Type B pancreatic cell (in vitro differentiated cells): ENCODE measurements around the gene E2F8. TPM values are rescaled to one million over a fixed set of nuclear protein-coding genes. Genes with fewer than 3 reads are reported as not detected.
"Not testable (repeated sequence)": the region's sequence is repeated elsewhere in the genome, so short reads cannot be mapped to it uniquely, and the experiment has no call there.

Experiments used
- DNase-seq: peaks from one replicate; pipeline ENCODE4 v3.0.0; 2021; ENCODE audit warnings: mixed read lengths; ENCODE audit not compliant: unreplicated experiment; ENCODE audit errors: extremely low spot score
- H3K27ac Mint-ChIP-seq: 2 replicates; pipeline ENCODE4 v1.8.0; 2021; ENCODE audit warnings: mild to moderate bottlenecking, mixed read lengths
- H3K27me3 Mint-ChIP-seq: 2 replicates; pipeline ENCODE4 v1.8.0; 2021; ENCODE audit warnings: mixed read lengths
- H3K36me3 Mint-ChIP-seq: 2 replicates; pipeline ENCODE4 v1.8.0; 2021; ENCODE audit warnings: mixed read lengths
- H3K4me1 Mint-ChIP-seq: one replicate; pipeline ENCODE4 v1.8.0; 2021; ENCODE audit warnings: mixed read lengths; ENCODE audit not compliant: unreplicated experiment
- H3K4me3 Mint-ChIP-seq: 2 replicates; pipeline ENCODE4 v1.8.0; 2021; ENCODE audit warnings: mild to moderate bottlenecking, mixed read lengths
- H3K9me3 Mint-ChIP-seq: 2 replicates; pipeline ENCODE4 v1.8.0; 2021; ENCODE audit warnings: mixed read lengths
- total RNA-seq: library from RNA; stranded (reverse); gene quantifications from 2 replicates; pipeline ENCODE4 v1.2.1, GENCODE V29; 2021; ENCODE audit warnings: low replicate concordance
- TF ChIP-seq, protein P1 (sequence below): fragments of 200-600 bp; sonication (generic); conservative IDR thresholded peaks from 2 replicates; pipeline ENCODE4 v1.5.0; 2021; ENCODE audit warnings: antibody characterized with exemption, mild to moderate bottlenecking

The E2F8 gene
- total RNA-seq, 1 donor from 2014 or later, result 12.2 TPM

DNA sequence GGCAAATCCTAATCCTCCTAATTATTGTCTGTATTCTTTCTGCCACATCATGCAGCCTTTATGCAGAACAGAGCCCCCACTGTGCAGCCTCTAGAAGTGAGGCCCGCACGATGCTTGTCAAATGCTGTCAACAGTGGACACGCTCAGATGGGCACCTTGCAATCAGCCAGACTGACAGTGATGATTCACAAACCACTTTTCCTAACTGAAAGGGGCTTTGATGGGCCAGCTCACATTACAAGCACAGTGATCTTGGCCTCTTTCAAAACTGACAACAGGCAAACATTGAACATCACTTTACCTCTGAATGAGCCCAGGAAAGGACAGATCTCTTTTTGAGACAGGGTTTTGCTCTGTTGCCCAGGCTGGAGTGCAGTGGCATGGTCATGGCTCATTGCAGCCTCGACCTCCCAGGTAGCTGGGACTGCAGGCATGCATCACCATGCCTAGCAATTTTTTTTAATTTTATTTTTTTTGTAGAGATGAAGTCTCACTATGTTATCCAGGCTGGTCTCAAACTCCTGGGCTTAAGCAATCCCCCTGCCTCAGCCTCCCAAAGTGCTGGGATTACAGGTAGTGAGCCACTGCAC, 18.0 kb upstream of the E2F8 start:
- H3K9me3 Mint-ChIP-seq, result no peaks in the 10 kb centered on the region
- TF ChIP-seq, protein P1, sequence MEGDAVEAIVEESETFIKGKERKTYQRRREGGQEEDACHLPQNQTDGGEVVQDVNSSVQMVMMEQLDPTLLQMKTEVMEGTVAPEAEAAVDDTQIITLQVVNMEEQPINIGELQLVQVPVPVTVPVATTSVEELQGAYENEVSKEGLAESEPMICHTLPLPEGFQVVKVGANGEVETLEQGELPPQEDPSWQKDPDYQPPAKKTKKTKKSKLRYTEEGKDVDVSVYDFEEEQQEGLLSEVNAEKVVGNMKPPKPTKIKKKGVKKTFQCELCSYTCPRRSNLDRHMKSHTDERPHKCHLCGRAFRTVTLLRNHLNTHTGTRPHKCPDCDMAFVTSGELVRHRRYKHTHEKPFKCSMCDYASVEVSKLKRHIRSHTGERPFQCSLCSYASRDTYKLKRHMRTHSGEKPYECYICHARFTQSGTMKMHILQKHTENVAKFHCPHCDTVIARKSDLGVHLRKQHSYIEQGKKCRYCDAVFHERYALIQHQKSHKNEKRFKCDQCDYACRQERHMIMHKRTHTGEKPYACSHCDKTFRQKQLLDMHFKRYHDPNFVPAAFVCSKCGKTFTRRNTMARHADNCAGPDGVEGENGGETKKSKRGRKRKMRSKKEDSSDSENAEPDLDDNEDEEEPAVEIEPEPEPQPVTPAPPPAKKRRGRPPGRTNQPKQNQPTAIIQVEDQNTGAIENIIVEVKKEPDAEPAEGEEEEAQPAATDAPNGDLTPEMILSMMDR, result no peak

DNA sequence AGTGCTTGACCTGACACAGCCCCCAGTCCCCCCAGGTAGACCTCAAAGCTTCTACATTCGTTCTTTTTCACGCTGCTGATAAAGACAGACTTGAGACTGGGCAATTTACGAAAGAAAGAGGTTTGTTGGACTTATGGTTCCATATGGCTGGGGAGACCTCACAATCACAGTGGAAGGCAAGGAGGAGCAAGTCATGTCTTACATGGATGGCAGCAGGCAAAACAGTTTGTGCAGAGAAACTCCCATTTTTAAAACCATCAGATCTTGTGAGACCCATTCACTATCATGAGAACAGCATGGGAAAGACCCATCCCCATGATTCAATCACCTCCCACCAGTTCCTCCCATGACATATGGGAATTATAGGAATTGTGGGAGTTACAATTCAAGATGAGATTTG, 13.7 kb upstream of the E2F8 start:
- peaks cover 10% of the 10 kb centered on the region for H3K9me3 Mint-ChIP-seq
- H3K4me3 Mint-ChIP-seq, H3K4me1 Mint-ChIP-seq, H3K27me3 Mint-ChIP-seq, H3K27ac Mint-ChIP-seq, DNase-seq, H3K36me3 Mint-ChIP-seq: not testable (repeated sequence)

More for the DNA sequence above, 18.0 kb upstream of the E2F8 start:
- DNase-seq, result no peak
- H3K4me3 Mint-ChIP-seq, result no peak overlapping the region
- peaks cover 3% of the 10 kb centered on the region for H3K27me3 Mint-ChIP-seq
- no peak overlapping the region for H3K27ac Mint-ChIP-seq
- no peaks in the 10 kb centered on the region for H3K4me1 Mint-ChIP-seq
- H3K36me3 Mint-ChIP-seq, result no peaks in the 10 kb centered on the region

DNA sequence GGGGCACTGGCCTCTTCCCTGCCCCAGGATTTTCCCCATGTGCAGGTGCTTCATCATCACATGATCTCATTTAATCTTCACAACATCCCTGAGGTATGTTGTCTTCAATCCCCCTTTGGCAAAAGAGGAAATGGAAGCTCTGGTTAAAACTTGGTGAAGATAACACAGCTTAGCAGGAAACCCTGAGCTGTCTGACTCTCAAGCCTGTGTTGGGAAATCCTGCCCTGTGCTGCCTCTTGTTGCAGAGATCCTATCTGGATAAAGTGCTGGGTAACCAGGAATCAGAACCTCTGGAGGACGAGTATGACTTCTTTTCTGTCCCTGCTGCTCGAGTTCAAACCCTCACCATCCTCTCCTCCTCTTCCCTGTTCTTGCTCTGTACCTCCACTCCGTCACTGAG, 13.1 kb upstream of the E2F8 start:
- Mint-ChIP-seq H3K9me3 (peaks cover 13% of the 10 kb centered on the region), H3K4me1 (peaks cover 6% of the 10 kb centered on the region), H3K27me3 (peaks cover 2% of the 10 kb centered on the region), H3K27ac (no peak overlapping the region), H3K4me3 (no peak overlapping the region), H3K36me3 (peaks cover 3% of the 10 kb centered on the region)
- TF ChIP-seq, protein P1, result no peak
- DNase-seq, result no peak

DNA sequence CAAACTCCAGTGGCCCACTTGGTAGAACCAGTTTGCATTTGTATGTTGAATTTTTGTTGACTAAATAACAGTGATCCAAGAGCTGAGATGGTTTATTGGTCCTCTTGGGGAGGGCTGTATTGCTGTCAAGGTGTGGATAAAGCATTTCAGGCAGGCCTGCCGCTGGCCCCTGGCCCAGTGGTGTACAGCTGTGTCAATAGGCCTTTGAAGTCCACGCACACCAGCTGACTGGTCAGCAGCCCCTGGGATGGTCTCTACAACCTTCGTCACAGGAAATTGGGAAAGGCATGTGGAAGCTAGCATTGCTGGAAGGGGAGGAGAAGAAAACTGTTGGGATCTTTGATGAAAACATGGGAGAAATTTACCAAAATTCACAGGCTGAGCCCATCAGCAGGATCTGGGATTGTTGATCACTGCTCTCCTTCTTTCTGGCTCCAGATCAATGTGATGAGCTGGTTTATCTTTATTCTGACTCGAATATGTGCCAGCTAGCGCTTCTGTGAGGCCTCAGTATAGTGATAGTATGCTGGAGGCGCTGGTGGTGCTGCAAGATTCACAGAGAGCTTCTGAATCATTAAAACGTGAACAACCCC, 12.5 kb upstream of the E2F8 start:
- H3K9me3 Mint-ChIP-seq, result peaks cover 17% of the 10 kb centered on the region

DNA sequence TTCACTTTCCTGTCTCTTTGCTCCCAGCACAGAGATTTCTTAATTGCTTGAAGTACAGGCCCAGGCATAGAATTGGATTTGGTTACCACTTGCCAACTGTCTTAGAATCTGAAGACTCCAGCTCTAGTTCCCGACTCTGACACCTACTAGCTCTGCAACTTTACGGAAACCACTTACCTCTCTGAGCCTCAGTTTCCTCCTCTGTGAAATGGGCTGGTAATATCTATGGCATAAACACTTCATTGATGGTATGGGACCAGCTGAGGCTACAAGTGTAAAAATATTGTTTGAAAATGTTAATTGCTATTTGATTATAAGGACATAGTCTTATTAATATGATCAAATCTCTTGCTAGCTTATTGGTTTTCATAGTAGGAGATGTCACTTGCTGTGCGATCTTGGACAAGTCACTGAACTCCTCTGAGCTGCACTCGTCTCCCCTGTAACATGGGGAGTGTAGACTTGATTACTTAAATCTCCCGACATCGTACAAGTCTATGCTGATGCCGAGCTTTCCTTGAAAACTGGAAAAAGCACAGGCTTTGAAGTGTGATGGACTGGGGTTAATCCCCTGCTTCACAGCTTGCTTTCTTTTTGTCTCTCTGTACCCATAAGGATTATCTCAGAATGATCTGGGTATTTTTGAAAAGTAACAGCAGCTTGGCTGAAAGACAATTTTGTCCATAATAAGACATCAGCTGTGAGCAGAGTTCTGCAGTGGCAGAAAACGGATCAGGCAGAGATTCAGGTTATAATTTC, 11.8 kb upstream of the E2F8 start:
- peaks cover 3% of the 10 kb centered on the region for H3K36me3 Mint-ChIP-seq

More for the DNA sequence above, 12.5 kb upstream of the E2F8 start:
- DNase-seq, result no peak
- Mint-ChIP-seq H3K4me1 (peaks cover 6% of the 10 kb centered on the region), H3K27ac (no peak overlapping the region), H3K4me3 (no peak overlapping the region), H3K36me3 (peaks cover 3% of the 10 kb centered on the region), H3K27me3 (peaks cover 5% of the 10 kb centered on the region)
- TF ChIP-seq, protein P1, result no peak

More for the DNA sequence above, 11.8 kb upstream of the E2F8 start:
- DNase-seq, result no peak
- Mint-ChIP-seq H3K27ac (no peak overlapping the region), H3K9me3 (peaks cover 21% of the 10 kb centered on the region), H3K4me1 (peaks cover 6% of the 10 kb centered on the region), H3K4me3 (no peak overlapping the region), H3K27me3 (peaks cover 7% of the 10 kb centered on the region)
- TF ChIP-seq, protein P1, result no peak
